Measurements from ENCODE around the gene ZNF66. TPM values are rescaled to one million over a fixed set of nuclear protein-coding genes. Genes with fewer than 3 reads are reported as not detected.
"Not testable (repeated sequence)": the region's sequence is repeated elsewhere in the genome, so short reads cannot be mapped to it uniquely, and the experiment has no call there.

Gene ZNF66
- total RNA-seq, 1 experiment from 2014 or later = 41.6 TPM

DNA sequence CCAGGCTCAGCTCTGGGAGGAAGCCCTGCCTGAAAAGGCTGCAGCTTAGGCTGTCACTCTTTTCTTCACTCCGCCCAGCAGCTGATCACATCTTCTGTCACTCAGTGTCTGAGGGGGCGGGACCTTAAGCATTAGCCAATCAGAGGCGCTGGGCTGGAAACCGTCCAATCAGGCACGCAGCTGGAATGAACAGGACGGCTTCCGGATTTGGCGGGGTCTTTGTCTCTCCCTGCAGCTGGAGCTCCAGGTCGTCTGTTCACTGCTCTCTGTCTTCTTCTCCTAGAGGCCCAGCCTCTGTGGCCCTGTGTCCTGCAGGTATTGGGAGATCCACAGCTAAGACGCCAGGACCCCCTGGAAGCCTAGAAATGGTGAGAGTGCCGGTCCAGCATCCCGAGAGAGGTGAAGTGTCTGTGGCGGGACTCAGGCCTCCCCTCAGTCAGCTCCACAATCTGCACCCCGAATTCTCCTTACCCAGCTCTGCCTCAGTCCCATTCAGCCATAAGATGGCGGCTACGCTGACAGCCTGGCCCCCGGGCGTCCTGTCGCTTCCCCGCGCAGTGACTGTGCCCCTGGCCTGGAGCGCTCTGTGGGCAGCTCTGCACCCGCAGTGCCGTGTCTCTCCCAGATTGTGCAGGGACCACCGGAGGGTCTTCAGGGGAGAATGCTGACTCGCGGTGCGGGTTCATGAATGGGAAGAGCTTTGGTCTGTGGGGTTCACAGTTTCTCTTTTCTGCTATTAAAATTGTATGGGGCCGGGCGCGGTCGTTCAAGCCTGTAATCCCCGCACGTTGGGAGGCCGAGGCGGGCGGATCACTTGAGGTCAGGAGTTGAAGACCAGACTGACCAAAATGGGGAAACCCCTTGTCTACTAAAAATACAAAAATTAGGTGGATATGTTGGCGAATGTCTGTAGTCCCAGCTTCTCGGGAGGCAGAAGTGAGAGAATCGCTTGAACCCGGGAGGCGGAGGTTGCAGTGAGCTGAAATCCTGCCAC, at the start of gene ZNF66 (continued):
- TF ChIP-seq, protein P1, sequence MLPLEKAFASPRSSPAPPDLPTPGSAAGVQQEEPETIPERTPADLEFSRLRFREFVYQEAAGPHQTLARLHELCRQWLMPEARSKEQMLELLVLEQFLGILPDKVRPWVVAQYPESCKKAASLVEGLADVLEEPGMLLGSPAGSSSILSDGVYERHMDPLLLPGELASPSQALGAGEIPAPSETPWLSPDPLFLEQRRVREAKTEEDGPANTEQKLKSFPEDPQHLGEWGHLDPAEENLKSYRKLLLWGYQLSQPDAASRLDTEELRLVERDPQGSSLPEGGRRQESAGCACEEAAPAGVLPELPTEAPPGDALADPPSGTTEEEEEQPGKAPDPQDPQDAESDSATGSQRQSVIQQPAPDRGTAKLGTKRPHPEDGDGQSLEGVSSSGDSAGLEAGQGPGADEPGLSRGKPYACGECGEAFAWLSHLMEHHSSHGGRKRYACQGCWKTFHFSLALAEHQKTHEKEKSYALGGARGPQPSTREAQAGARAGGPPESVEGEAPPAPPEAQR (CRISPR knock-in tag; IDR thresholded peaks at IDR 0.05) = no peak

DNA sequence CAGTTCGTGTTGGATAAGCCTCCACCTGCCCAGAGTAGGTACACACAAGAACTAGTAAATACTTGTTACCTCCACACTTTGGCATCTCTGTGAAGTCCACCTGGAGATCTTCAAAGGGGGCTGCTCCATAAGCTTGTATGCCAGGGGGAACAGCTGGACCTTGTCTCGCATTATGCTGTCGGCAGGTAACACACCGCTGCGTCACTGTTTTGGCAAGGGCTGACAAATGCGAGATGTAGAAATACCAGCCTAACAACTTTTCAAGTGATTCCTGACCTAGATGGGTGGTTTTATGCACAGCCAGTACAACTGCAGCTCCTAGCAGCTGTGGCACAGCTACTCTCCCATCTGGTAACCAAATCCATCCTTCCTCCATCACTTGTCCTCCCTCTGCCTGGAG, 25.9 kb upstream of the ZNF66 start:
- H3K36me3 Mint-ChIP-seq; H3K4me1 Mint-ChIP-seq; H3K4me3 Mint-ChIP-seq; H3K27me3 Mint-ChIP-seq (ENCODE audit: low read depth); DNase-seq (ENCODE audit: low spot score); CTCF ChIA-PET; ATAC-seq; H3K9me3 Mint-ChIP-seq; H3K27ac Mint-ChIP-seq; POLR2A ChIA-PET: not testable (repeated sequence)

DNA sequence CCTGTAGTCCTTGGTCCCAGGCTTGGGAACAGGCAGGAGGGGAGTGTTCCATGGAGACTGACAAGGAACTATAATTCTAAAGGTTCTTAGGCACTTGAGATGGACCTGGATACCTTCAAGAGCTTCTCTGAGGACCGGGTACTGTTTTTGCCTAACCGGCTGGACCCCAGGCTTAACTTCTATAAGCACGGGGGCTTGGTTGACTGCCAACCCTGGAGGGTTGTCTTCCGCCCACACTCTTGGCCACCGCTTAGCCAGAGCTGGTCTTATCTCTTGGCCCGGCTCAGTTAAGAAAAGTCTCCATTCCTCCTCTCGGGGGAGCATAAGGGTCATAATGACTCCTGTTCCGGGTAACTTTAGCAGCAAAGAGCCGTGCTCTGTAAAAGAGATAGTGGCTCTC, 23.8 kb upstream of the ZNF66 start:
- H3K27ac Mint-ChIP-seq; POLR2A ChIA-PET; H3K4me1 Mint-ChIP-seq; H3K9me3 Mint-ChIP-seq; H3K27me3 Mint-ChIP-seq (ENCODE audit: low read depth); H3K4me3 Mint-ChIP-seq; H3K36me3 Mint-ChIP-seq; ATAC-seq; DNase-seq (ENCODE audit: low spot score): not testable (repeated sequence)
- CTCF ChIA-PET = interaction anchor here (1.3 kb wide), 1 partner anchor 194 kb away, joined by 3 read pairs; no protein-coding TSS in a partner anchor

DNA sequence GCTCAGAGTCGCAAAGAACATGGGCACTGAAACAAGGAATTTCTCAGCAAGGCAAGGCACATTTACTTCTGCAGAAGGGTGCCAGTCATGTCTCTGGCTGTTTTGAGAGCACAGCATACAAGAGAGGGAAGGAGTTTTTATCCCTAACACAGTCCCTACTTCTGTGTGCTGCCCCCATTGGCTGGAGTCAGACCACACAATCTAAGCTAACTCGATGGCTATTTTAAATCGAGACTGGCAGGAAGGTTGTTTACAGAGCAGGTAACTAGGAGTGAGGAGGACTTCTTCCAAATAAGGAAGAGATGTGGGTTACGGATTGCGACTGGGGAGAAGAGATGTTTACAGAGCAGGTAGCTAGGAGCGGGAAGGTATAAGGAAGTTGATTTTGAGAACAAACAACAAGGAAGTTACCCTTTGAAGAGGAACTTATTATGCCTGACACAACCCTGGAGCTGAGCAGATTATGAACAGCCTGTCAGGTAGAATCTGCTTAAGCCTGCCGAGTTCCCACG, 6.8 kb upstream of the ZNF66 start:
- CTCF ChIA-PET, H3K4me1 Mint-ChIP-seq: not testable (repeated sequence)
- peak; percentile 92 for ATAC-seq

DNA sequence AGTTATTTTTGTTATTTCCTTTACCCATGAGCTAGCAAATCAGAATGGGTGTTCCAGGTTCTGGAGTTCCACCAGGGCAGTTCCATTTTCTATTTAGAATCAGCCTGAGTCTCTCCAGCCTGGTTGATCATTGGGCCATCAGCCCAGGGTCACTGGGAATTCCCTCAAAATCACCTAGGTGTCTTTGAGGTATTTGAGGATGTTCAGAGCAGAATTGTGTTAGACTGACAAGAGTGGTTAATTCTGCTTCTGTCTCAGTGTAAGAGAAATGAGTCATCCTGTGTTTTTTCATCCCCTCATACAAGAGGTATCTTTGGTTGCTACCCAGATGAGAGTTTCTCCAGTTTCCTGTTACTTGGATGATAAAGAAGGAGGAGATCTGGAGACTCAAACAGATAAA, 11.7 kb downstream of the ZNF66 start:
- POLR2A ChIA-PET = no interaction called here
- Mint-ChIP-seq H3K4me3 (no peak overlapping the region), H3K36me3 (peaks cover 21% of the 10 kb centered on the region), H3K27me3 (ENCODE audit: low read depth) (no peaks in the 10 kb centered on the region), H3K27ac (no peak overlapping the region), H3K9me3 (no peaks in the 10 kb centered on the region), H3K4me1 (no peaks in the 10 kb centered on the region)
- TF ChIP-seq, protein P2, sequence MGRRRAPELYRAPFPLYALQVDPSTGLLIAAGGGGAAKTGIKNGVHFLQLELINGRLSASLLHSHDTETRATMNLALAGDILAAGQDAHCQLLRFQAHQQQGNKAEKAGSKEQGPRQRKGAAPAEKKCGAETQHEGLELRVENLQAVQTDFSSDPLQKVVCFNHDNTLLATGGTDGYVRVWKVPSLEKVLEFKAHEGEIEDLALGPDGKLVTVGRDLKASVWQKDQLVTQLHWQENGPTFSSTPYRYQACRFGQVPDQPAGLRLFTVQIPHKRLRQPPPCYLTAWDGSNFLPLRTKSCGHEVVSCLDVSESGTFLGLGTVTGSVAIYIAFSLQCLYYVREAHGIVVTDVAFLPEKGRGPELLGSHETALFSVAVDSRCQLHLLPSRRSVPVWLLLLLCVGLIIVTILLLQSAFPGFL (CRISPR knock-in tag; IDR thresholded peaks at IDR 0.05; ENCODE audit: borderline replicate concordance) = no peak
- TF ChIP-seq EMX1 (CRISPR knock-in tag; IDR thresholded peaks at IDR 0.05) = no peak
- TF ChIP-seq ZBTB21 (CRISPR knock-in tag; IDR thresholded peaks at IDR 0.05; ENCODE audit: borderline replicate concordance) = no peak
- TF ChIP-seq OVOL2 (CRISPR knock-in tag; IDR thresholded peaks at IDR 0.05; ENCODE audit: borderline replicate concordance) = no peak
- no peak for ATAC-seq
- no peak for DNase-seq (ENCODE audit: low spot score)
- CTCF ChIA-PET = no interaction called here

More for the DNA sequence above, 6.8 kb upstream of the ZNF66 start:
- not testable (repeated sequence) for DNase-seq (ENCODE audit: low spot score); H3K27me3 Mint-ChIP-seq (ENCODE audit: low read depth); H3K36me3 Mint-ChIP-seq; H3K27ac Mint-ChIP-seq; H3K4me3 Mint-ChIP-seq
- POLR2A ChIA-PET = interaction anchor here (0.6 kb wide), 1 partner anchor 11 kb away, joined by 3 read pairs; no protein-coding TSS in a partner anchor
- H3K9me3 Mint-ChIP-seq = peaks cover 37% of the 10 kb centered on the region

DNA sequence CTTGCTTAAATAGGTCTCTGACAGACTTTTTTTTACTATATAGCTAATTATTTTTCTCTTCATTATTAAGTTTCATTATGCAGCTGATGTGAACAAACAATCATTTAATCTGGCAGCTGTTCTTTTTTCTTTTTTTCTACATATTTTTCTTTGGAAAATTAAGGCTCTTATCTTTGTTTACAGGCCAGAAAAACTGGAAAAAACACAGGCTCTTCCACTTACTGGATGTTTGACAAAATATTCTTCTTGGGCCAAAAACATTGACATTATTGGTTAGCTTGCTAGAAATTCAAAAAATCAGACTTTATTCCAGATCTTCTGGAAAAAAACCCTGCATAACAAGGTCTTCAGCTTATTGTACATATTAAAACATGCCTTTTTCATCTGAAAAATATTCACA, 15.7 kb downstream of the ZNF66 start:
- peaks cover 32% of the 10 kb centered on the region for H3K36me3 Mint-ChIP-seq
- DNase-seq (ENCODE audit: low spot score) = no peak
- ChIA-PET POLR2A (no interaction called here), CTCF (no interaction called here)
- H3K27me3 Mint-ChIP-seq (ENCODE audit: low read depth) = no peaks in the 10 kb centered on the region
- H3K4me3 Mint-ChIP-seq = no peak overlapping the region
- H3K9me3 Mint-ChIP-seq = peaks cover 5% of the 10 kb centered on the region
- H3K27ac Mint-ChIP-seq = no peak overlapping the region
- ATAC-seq = no peak
- H3K4me1 Mint-ChIP-seq = no peaks in the 10 kb centered on the region
- TF ChIP-seq, protein P3, sequence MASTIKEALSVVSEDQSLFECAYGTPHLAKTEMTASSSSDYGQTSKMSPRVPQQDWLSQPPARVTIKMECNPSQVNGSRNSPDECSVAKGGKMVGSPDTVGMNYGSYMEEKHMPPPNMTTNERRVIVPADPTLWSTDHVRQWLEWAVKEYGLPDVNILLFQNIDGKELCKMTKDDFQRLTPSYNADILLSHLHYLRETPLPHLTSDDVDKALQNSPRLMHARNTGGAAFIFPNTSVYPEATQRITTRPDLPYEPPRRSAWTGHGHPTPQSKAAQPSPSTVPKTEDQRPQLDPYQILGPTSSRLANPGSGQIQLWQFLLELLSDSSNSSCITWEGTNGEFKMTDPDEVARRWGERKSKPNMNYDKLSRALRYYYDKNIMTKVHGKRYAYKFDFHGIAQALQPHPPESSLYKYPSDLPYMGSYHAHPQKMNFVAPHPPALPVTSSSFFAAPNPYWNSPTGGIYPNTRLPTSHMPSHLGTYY (CRISPR knock-in tag; IDR thresholded peaks at IDR 0.05) = no peak
- TF ChIP-seq ZNF219 (CRISPR knock-in tag; IDR thresholded peaks at IDR 0.05; ENCODE audit: borderline replicate concordance) (no peak), SMAD3 (CRISPR knock-in tag; IDR thresholded peaks at IDR 0.05; ENCODE audit: borderline replicate concordance) (no peak), NR3C1 (CRISPR knock-in tag; conservative IDR thresholded peaks at IDR 0.05; ENCODE audit: low read depth) (no peak), KAT7 (CRISPR knock-in tag; IDR thresholded peaks at IDR 0.05; ENCODE audit: borderline replicate concordance) (no peak)
- TF ChIP-seq, protein P4, sequence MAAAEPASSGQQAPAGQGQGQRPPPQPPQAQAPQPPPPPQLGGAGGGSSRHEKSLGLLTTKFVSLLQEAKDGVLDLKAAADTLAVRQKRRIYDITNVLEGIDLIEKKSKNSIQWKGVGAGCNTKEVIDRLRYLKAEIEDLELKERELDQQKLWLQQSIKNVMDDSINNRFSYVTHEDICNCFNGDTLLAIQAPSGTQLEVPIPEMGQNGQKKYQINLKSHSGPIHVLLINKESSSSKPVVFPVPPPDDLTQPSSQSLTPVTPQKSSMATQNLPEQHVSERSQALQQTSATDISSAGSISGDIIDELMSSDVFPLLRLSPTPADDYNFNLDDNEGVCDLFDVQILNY (CRISPR knock-in tag; IDR thresholded peaks at IDR 0.05) = no peak
- TF ChIP-seq, protein P5, sequence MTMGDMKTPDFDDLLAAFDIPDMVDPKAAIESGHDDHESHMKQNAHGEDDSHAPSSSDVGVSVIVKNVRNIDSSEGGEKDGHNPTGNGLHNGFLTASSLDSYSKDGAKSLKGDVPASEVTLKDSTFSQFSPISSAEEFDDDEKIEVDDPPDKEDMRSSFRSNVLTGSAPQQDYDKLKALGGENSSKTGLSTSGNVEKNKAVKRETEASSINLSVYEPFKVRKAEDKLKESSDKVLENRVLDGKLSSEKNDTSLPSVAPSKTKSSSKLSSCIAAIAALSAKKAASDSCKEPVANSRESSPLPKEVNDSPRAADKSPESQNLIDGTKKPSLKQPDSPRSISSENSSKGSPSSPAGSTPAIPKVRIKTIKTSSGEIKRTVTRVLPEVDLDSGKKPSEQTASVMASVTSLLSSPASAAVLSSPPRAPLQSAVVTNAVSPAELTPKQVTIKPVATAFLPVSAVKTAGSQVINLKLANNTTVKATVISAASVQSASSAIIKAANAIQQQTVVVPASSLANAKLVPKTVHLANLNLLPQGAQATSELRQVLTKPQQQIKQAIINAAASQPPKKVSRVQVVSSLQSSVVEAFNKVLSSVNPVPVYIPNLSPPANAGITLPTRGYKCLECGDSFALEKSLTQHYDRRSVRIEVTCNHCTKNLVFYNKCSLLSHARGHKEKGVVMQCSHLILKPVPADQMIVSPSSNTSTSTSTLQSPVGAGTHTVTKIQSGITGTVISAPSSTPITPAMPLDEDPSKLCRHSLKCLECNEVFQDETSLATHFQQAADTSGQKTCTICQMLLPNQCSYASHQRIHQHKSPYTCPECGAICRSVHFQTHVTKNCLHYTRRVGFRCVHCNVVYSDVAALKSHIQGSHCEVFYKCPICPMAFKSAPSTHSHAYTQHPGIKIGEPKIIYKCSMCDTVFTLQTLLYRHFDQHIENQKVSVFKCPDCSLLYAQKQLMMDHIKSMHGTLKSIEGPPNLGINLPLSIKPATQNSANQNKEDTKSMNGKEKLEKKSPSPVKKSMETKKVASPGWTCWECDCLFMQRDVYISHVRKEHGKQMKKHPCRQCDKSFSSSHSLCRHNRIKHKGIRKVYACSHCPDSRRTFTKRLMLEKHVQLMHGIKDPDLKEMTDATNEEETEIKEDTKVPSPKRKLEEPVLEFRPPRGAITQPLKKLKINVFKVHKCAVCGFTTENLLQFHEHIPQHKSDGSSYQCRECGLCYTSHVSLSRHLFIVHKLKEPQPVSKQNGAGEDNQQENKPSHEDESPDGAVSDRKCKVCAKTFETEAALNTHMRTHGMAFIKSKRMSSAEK (CRISPR knock-in tag; IDR thresholded peaks at IDR 0.05; ENCODE audit: borderline replicate concordance) = no peak

Data from WTC11 (cell line).